ENCODE results near the gene UBE2E2.

The UBE2E2 gene

GRCh38 chr3:23573827-23574226 is 370.7 kb downstream of the UBE2E2 start:
- no peak for DNase-seq (ENCODE audit: low read depth in 2 of 3, low spot score in 1 of 3)

DNA sequence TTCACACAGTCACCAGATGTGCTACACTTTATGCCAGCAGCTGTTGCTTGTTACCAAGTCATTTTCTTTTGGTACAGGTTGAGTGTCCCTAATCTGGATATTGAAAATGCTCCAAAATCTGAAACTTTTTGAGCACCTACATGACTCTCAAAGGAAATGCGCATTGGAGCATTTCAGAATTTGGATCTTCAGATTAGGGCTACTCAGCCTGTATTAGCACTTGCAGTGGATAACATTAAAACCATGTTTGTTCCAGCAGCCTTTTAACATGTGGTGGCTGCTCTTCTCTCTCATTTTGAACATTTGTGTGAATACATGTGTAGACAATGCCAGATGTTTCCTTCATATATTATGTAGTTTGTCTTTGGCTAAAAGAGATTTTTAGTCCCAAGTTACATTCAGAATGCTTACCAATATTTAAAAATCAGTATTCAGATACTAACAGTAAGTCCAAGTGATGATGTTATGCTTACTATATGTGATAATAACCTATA is 371.7 kb downstream of the UBE2E2 start:
- DNase-seq (ENCODE audit: low read depth in 2 of 3, low spot score in 1 of 3) = no peak

- DNase-seq (ENCODE audit: low read depth in 2 of 3, low spot score in 1 of 3) = no peak
Measured at GRCh38 chr3:23575697-23576096, 372.6 kb downstream of the UBE2E2 start.

DNA sequence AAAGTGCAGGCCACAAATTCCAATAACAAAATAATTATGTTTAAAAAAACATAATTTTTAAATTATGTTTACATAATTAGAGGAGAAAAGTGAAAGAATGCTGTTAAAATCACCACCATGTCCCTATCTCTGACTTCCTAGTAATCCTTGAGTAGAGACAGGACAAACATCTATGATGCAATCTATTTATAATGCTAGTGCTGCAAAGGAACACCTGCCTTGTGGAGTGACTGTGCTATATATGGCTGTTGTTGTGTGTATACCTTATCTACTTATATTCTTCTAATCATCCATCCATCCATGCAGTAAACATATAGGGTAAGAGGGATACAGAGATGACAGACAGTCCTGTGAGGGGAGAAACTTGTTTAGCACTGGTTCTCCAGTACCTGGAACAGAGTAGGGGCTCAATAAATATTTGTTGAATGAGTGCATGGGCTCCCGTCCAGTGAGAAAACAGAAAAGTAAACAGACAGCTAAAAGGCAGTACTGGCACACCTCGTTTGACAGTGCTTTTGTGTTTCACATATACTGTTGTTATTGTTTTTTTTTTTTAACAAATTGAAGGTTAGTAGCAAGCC is 373.3 kb downstream of the UBE2E2 start:
- DNase-seq (ENCODE audit: low read depth in 2 of 3, low spot score in 1 of 3) = no peak

DNA sequence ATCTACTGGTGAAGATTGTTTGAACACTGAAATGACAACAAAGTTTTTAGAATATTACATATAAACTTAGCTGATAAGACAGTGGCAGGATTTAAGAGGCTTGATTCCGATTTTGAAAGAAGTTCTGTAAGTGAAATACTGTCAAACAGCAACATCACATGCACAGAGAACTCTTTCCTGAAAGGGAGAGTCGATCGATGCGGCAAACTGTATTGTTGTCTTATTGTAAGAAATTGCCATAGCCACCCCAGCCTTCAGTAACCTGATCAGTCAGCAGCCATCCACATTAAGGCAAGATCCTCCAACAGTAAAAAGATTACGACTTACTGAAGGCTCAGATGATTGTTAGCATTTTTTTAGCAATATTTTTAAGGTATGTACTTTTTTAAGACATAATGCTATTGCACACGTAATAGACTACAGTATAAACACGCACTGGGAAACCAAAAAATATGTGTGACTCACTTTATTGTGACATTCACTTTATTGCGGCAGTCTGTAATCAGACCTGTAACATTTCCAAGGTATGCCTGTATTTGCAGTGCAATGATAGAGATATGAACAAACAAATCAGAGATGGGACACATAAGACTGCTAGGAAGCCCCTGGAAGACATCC is 377.1 kb downstream of the UBE2E2 start:
- no peak for DNase-seq (ENCODE audit: low read depth in 2 of 3, low spot score in 1 of 3)

- DNase-seq (ENCODE audit: low read depth in 2 of 3, low spot score in 1 of 3) = no peak
Measured at GRCh38 chr3:23583980-23584740, 381.0 kb downstream of the UBE2E2 start.

DNA sequence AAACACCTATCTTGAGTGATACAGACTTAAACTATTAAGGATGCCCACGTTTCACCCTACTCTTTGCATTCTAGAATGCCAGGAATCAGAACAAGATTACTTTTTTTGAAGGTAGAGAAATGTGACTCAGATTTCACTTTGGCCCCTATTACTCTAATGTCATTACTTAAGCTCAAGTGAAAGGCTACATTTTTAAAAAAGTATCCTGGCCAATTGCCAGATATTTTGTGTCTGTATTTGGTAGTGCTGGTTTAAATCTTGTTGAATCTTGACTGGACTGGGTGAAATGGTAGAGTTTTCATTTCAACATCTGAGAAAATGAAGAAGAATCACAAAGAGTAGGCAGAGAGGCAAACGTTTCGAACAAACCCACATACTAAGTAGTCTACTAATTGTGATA is 384.4 kb downstream of the UBE2E2 start:
- no peak for DNase-seq (ENCODE audit: low read depth in 2 of 3, low spot score in 1 of 3)

DNA sequence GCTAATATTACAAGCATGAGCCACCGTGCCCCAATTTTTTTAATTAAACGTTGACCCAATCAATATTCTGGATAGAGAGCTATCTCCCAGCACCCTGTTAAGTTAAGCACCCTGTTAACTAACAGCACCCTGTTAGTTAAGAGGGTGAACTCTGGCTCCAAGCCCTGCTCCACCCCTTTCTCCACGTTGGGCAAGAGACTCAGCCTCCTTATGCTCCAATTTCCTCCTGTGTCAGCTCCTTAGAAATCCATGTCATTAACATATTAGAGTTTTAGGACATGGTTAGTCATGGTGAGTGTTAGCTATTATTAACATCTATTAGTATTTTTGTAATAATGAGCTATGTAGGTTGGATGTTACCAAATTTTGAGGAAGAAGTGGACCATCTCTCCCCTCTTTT is 385.4 kb downstream of the UBE2E2 start:
- DNase-seq (ENCODE audit: low read depth in 2 of 3, low spot score in 1 of 3) = no peak

- no peak for DNase-seq (ENCODE audit: low read depth in 2 of 3, low spot score in 1 of 3)
Measured at GRCh38 chr3:23589602-23590001, 386.5 kb downstream of the UBE2E2 start.

DNA sequence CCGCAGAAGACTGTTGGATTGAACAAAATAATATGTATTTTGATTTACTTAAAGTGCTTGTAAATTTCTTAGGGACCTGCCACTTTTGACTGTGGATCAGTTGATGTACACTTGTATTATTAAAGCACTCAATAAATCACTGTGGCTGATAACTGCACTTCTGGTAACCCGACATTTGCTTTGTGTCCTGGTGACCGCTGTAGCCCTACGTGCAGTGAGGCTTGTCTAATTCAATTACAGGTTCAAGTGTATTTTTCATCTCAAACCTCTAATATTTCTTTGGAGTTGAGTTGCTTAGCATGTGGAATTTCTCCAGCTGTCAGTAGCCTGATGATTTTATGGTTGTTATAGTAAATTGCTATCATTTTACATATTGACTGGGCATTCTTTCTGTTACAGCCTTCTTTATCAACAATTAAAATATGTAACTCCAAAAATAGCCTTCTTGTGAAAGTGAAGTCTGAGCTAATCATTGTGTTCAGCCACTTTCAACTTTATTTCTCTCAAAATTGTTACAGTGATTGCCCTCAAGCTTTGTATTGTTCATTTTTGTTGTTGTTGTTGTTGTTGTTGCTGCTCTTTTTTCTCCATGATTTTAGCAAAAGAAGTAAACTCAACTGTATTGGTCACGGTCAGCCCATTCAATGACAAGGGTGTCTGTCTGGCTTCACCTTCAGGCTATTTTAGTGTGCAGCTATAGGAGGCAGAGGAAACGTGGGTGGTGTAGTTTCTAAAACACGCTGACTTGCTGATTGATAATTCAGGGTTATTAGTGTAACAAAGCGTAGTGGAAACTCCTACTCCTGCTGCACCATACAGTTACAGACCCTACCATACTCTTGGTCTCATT is 387.5 kb downstream of the UBE2E2 start:
- DNase-seq (ENCODE audit: low read depth in 2 of 3, low spot score in 1 of 3) = no peak

DNA sequence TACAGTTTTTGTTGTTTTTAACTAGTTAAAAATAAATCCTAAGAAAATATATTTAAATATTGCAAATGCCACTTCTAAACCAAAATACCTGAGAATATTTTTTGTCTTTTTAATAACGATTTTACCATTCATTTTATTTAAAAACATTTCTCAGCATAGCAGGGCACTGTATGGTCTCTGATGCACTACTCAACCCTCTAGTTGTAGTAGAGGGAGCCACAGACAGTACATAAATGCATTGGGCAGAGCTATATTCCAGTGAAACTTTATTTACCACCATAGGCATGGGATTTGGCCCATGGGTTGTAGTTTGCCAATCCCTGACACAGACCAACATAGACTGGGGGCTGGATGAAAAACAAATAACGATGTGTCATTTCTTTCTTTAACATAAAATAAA is 388.2 kb downstream of the UBE2E2 start:
- no peak for DNase-seq (ENCODE audit: low read depth in 2 of 3, low spot score in 1 of 3)

GRCh38 chr3:23592961-23593931 is 390.1 kb downstream of the UBE2E2 start:
- no peak for DNase-seq (ENCODE audit: low read depth in 2 of 3, low spot score in 1 of 3)

- no peak for DNase-seq (ENCODE audit: low read depth in 2 of 3, low spot score in 1 of 3)
Measured at GRCh38 chr3:23594066-23594465, 390.9 kb downstream of the UBE2E2 start.

GRCh38 chr3:23594894-23595670 is 392.0 kb downstream of the UBE2E2 start:
- no peak for DNase-seq (ENCODE audit: low read depth in 2 of 3, low spot score in 1 of 3)

- no peak for DNase-seq (ENCODE audit: low read depth in 2 of 3, low spot score in 1 of 3)
Measured at GRCh38 chr3:23595851-23596250, 392.7 kb downstream of the UBE2E2 start.

DNA sequence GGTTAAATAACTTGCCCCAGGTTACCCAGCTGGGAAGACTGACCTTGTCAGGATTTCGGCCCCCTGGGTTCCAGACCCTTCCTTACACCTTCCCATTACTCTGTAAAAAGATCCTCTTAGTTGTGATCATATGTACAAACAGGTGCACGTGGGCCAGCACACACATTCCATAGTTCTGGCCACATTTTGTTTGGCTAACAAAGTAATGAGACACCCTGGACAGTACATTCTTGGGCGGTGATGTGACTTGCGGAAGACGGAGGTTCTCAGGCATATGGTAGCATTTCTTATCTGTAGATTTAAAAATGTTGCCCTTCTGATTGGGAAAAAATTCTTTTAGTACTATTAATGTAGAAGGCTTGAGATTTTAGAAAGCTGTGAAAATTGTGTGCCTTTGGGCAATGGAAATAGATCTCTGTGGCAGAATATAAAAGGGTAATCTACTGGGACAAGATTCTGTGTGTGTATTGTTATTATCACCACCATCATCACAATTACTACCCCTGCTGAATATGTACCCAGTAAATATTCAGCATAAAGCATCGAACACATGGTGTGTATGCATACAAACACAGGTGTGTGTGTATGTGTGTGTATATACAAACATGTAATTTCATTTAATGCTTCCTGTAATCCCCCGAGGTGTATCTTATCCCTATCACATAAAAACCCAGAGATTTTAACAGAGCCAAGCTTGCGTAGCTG is 397.2 kb downstream of the UBE2E2 start:
- DNase-seq (ENCODE audit: low read depth in 2 of 3, low spot score in 1 of 3) = no peak

DNA sequence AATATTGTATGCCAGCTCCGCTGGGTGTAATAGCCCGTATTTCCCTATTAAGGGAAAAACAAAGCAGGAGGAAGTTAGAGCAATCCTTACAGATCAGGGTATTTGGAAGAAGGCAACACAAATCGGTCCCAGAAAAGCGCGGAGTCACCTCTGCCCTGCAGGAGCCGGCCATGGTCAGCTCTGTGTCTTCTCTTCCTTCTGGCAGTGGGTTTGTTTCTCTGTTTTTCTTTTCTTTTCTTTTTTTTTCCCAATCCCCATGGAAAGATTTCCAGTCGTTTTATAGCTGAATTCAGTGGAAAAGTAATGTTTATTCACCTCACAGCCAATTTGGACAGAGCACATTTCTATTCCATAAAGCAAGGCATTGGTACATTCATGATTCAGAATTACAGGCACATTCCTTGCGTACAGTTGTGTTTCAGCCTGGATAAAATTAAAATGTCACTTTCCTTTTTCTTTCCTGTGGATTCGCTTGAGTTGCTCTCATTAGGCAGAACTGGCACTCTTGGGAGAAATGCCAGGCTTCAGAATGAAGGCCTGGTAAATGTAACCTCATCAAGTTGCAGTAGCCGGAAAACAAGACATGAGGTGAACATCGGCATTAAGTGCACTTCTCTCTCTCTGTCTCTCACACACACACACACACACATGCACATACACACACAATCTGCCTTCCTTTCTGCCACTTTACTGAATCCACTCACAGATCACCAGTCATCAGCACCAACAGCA is 398.1 kb downstream of the UBE2E2 start:
- DNase-seq (ENCODE audit: low read depth in 2 of 3, low spot score in 1 of 3) = no peak

DNA sequence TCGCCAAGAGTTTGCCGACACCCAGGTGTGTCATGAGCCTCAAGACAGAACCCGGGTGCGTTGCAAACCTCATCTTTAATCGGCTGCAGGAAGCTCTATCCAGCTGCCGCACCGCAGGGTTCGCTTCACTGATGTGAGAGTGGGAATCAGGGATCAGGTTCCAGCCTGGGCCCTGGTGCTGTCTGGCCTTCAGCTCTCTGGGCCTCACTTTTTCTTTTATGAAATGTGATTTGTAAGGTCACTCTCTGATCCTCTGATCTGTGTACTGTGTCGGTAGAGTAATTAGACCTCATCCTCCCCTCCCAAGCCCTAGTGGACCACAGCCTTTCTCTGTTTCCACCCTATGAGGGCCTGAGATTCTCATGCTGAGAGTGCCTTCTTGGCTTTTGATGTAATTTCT is 399.8 kb downstream of the UBE2E2 start:
- no peak for DNase-seq (ENCODE audit: low read depth in 2 of 3, low spot score in 1 of 3)

All from stimulated activated CD4-positive, alpha-beta T cell treated with anti-CD3 and anti-CD28 coated beads, Interleukin-12 subunit alpha, Interleukin-12 subunit beta, amount 100 ng/mL, for 48 hours (primary cell).